HG03103 (cell line): ENCODE data around the gene UCK2.
A peak's percentile ranks its signal among the peaks of the same experiment; 100 is the strongest.
"Not testable (repeated sequence)": the region's sequence is repeated elsewhere in the genome, so short reads cannot be mapped to it uniquely, and the experiment has no call there.

Source experiments
- ATAC-seq: cut with Tn5 transposase; IDR thresholded peaks from one replicate; pipeline ENCODE4 v1.9.1; 2021; ENCODE audit warnings: low read depth; ENCODE audit not compliant: unreplicated experiment

UCK2 gene

DNA sequence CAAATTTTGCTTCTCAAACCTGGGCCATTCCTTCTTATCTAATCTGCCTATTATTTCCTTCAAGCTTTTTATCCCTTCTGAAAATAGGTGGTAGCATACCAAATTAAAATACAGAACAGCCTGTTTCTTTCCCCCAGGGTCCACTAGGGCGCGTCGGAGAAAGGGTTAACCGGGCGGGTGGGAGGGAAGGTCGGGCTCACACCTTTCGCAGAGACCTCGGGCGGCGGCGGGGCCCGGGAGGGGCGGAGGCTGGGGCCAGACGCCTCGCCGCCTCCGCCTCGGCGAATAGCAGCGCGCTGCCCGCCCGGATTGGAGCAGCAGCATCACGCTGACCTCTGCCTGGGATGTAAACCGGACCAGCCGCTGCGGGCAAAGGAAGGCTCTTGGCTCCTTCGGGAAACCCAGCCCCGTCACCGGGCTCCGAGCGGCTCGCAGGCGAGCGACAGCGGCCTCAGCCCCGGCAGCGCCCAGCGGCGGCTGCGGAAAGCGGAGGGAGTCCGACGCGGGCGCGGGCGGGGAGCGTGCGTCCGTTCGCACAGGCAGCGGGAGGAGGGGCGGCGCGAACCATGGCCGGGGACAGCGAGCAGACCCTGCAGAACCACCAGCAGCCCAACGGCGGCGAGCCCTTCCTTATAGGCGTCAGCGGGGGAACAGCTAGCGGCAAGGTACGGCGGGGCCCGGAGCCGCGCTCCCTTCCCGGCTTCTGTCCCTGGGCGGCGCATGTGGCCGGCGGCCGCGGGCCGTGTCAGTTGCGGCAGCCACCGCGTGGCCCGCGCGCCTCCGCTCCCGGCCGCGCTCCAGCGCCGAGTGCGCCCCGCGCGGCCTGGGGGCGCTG is at the start of gene UCK2:
UCK2 (plus strand) TSS at position 347 of the 835 bp plus-strand sequence; CDS start at position 567, 220 bp downstream.
- peak; percentile 66 for ATAC-seq

DNA sequence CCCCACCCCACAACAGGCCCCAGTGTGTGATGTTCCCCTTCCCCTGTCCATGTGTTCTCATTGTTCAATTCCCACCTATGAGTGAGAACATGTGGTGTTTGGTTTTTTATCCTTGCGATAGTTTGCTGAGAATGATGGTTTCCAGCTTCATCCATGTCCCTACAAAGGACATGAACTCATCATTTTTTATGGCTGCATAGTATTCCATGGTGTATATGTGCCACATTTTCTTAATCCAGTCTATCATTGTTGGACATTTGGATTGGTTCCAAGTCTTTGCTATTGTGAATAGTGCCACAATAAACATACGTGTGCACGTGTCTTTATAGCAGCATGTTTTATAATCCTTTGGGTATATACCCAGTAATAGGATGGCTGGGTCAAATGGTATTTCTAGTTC is 49.2 kb upstream of the UCK2 start:
- ATAC-seq: not testable (repeated sequence)

DNA sequence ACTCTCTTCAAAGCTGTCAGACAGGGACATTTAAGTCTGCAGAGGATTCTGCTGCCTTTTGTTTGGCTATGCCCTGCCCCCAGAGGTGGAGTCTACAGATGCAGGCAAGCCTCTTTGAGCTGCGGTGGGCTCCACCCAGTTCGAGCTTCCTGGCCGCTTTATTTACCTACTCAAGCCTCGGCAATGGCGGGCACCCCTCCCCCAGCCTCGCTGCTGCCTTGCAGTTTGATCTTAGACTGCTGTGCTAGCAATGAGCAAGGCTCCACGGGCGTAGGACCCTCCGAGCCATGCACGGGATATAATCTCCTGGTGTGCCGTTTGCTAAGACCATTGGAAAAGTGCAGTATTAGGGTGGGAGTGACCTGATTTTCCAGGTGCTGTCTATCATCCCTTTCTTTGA is 43.9 kb upstream of the UCK2 start:
- not testable (repeated sequence) for ATAC-seq

DNA sequence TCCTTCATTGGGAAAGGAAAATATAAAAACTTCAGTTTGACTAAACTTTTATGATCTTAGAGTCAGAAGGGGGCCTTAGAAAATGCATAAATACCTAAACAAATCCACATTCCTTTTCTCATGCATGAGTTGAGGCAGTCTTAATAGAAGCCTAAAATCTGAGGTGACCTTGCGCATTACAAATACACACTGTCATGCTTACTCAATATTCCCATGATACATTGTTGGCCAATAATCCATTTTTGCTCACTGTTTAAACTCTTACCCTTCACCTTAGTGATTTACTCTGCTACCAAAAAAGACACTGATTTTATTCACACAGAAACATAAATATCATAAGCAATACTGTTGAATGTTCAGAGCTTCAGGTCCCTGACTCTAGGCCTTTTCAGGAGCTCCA is 39.7 kb upstream of the UCK2 start:
- no peak for ATAC-seq

DNA sequence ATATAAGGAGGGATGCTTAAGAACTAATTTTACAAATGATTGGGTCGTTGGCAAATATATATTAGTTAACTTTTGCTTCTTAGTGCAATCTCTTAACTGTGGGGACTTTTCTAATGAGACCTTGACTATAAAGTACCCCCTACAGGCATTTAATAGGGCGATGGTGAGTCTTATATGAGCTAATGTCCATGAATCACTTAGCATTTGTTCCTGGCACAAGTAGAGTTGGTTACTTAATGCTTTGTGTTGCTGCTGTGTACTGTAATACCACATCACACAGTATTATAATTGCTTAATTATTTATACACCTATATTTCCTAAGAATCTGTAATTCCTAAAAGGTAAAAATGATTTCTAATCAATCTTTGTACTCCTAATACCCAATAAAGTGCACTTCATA is 33.5 kb upstream of the UCK2 start:
- no peak for ATAC-seq

DNA sequence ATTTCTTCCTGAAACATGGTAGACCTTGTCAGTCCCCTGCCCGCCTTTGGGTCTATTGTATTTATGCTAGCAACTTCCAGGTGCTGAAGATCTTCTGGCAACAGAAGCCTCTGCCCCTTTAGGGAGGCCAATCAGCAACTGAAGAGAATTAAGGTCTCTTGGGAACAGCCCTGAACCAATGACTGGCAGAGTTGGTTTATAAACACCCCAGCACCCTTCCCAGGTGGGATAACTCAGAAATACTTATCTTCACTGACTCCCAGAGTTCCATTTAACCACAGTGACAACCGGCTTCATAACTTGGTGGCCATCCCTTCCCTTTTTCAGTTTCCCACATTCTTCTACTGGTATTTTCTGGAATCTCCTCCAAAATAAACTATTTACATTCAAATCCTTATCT is 31.5 kb upstream of the UCK2 start:
- no peak for ATAC-seq

DNA sequence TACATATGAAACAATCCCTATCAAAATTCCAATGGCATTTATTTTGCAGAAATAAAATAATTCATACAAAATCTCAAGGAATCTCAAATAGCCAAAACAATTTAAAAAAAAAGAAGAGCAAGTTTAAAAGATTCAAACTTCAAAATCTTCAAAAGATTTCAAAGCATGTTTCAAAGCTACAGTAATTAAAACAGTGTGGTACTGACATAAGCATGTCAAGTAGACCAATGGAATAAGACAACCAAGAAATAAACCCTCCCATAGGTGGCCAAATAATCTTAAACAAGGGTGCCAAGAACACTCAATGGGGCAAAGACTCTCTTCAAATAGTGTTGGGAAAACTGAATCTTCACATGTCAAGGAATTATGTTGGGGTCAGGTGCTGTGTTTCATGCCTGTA is 28.0 kb upstream of the UCK2 start:
- ATAC-seq: no peak

DNA sequence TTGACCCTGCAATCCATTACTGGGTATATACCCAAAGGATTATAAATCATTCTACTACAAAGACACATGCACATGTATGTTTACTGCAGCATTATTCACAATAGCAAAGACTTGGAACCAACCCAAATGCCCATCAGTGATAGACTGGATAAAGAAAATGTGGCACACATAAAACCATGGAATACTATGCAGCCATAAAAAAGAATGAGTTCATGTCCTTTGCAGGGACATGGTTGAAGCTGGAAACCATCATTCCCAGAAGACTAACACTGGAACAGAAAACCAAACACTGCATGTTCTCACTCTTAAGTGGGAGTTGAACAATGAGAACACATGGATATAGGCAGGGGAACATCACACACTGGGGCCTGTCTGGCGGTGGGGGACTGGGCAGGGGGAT is 22.9 kb upstream of the UCK2 start:
- ATAC-seq: not testable (repeated sequence)

DNA sequence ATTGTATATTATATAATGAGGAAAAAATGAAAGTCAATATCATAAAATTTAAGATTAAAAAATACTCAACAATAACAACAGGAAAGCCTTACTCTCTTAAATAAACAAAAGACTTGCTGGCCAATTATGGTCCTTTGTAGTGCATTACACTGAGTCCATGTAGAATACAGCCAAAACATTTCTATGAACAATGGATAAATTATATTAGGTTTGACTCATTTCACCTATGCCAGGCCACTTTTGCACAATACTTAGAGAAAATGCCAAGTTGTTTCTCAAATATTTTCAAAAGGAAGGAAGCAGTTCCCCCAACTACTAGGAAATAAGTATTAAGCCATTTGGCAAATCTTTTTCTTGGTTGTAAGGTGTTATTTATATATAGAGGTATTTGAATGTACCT is 19.8 kb upstream of the UCK2 start:
- no peak for ATAC-seq

DNA sequence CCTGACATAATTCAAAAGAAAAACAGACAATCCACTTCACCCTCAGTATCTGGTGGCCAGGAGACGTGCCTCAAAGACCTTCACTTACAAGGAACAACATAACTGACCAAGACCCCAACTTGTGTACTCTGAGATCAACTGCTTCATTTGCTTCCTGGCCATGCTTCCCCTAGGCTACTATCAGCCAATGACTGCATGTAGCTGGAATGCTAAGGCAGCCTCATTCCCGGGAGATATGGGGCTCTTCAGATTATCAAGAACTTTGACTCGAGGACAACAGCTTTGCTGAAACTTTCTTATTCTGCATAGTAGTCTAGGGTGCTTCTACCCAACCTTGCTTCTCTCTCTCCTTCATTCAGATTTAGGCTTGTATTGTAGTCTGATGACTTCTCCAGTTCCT is 11.7 kb upstream of the UCK2 start:
- ATAC-seq: no peak

DNA sequence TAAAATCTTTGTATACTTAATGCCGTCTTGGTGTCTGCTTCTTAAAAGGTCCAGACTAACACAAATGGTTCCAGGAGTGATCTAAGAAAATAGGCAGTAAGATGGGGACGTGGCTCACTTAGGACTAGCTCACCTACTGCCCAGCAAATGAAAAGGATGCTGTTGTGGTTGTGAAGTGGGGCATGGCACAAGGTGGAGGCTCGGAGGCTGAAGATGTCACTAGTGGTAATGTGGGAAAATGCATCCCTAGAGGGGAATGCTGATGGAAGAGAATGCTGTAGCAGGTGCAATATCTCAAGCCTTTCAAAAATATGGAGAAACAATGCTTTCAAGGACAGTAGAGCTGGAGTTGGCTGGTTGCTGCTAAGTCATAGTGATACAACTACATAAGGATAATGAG is 11.3 kb upstream of the UCK2 start:
- no peak for ATAC-seq

DNA sequence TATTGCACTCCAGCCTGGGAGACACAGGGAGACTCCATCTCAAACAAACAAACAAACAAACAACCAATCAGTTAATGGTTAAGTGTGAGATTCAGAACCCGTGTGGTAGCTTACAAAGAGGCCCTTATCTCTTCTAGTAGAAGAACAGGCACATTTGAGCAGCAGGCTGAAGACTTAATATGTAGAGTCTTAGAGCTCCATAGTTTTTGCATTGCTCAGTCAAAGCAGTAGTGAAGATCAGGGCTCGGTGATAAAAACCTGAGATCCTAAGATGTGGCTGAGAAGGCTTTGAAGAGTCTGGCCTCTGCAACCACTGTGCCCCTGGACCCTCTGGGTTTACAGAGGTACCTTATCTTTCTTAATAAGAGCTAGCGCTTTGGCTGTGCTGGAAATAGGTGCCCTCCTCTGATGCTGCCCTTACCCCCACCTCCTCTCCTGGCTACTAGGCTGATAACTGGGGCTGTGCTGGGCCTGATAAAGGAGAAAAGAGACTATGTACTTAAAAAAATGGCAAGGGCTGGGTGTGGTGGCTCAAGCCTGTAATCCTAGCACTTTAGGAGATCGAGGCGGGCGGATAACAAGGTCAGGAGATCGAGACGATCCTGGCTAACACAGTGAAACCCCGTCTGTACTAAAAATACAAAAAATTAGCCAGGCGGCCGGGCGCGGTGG is 10.5 kb upstream of the UCK2 start:
- no peak for ATAC-seq

DNA sequence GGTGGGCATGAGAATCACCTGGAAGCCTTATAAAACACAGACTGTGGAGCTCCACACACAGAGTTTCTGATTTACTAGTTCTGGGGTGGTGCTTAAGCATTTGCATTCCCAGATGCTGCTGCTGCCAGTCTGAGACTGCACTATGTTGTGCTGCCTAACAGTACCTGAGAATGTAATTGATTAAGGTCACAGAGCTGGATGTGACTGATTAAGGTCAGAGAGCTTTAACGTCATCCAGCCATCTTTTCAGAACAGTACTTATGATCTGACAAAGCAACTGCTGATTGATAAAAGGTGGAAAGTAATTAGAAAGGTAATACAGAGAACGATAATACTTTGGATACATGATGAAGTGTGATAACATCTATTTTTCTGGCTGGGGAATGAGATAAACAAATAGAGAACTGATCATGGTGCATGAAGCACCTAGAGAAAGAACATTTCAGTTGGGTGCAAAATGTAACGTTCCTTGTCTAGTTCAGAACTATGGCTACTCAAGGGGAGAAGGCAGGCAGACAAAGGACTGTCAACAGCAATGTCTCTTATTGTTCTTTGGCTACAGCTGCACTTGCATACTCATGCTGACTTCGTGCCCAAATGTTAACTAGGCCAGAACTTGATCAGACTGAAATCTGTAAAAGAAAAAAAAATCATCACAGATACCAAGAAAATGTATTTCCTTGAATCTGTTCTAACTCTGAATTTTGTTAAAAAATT is 3.7 kb upstream of the UCK2 start:
- no peak for ATAC-seq

DNA sequence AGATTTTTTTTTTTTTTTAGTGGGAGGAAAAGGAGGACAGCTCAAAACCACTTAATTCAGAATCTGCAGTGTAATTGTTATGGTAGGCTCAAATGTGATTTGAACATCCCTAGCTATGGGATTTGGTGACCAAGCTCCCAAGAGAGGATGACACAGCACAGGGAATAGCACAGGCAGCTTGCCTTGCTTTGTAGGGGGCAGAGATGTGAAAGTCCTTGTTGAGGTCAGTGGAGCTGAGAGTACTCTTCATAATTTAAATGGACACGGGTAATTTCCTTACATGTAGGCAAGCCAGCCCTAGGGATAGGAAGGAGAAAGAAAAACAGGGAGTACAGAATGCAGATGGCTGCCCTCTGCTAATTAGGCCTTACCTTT is 3.2 kb upstream of the UCK2 start:
- no peak for ATAC-seq

DNA sequence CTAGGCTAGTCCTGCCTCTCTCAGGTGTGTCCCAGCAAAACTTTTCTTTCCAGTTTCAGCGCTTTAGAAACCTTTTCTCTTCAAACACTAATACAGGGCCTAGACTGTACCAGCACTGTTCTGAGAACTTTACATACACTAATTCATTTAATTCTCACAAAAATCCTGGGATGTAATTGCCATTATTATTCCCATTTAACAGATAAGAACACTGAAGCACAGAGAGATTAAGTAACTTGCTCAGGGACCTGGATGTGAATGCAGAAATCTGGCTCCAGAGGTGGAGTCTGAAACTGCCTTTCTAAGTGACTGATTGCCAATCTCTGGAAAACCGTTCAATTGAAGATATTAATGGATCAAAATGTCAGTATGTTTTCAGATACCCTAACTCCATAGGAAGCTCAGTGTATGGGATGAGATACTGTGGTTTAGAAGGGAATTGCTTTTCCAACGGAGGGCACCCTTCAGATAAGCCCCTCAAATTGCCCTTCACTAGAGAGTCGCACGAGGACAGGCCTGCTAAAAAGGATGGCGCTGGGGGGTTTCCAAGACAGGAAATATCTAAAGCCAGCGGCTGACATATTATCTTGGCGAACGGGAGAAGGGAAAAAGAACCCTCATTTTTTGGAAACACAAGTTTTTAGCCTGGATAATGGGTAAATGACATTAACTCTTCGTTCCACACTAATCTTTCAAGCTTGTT is 698 bp upstream of the UCK2 start:
- ATAC-seq: no peak

DNA sequence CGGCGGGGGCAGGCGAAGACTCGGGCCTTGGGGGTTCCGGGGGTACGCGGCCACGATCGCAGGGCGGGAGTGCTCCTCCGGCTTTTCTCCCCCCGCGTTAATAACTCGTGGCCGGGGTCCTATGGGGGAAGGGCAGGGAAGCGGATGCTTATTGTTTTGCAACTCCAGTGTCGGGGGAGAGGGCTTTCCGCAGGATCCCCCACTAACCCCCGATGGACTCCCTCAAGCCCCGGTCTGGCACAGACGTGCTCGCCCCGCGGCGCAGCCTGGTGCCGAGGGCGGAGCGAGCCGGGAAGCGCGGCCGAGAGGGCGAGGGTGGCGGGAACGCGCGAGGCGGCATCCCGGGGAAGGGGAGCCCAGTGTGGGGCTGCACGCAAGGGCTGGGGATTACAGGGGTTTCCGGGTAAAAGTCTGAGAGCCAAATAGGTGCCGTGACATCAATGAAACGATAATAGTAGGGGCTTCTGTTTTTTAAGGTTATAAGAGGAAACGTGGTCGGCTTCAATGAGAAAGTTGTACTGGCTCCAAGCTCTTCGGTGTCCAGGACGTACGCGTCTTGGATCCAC is 772 bp downstream of the UCK2 start:
- peak; percentile 39 for ATAC-seq

DNA sequence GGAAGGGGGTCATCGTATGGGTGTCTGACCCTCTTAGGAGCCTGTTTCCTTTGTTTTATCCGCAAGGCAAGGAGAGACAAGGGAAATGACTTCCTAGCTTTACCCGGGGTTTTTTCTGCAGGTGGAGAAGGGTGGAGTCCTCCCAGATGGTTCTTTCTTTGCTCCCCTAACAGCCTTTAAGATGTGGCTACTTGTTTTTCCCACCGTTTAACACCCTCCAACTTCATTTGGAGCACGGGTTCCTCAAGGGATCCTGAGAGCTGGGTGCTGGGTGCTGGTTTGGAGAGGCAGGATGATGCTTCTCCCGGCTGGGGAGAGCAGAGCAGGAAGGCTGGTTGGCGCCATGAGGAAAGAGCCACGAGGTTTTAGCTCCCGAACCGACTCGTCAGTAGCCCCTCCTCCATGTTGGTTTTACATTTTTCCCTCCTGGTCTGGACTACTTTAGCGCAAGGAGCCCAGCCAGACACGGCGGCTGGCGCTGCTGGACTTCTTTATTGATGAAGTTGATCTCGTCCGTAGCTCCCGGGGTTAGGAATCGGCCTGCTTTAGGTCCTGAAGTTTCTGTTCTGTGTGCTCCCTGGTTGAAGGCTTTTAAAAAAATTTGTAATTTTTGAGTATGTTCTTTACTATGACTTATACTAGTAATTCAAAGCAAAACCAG is 1.4 kb downstream of the UCK2 start:
- ATAC-seq: no peak

DNA sequence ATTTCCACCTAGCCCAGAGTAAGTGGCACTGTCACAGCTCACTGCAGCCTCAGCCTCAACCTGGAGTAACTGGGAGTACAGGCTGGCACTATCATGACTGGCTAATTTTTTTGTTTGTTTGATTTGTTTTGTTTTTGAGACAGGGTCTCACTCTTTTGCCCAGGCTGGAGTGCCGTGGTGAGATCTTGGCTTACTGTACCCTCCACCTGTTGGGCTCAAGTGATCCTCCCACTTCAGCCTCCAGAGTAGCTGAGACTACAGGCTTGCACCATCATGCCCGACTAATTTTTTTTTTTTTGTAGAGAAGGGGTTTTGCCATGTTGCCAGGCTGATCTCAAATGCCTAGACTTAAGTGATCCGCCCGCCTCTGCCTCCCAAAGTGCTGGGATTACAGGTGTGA is 2.5 kb downstream of the UCK2 start:
- ATAC-seq: no peak

DNA sequence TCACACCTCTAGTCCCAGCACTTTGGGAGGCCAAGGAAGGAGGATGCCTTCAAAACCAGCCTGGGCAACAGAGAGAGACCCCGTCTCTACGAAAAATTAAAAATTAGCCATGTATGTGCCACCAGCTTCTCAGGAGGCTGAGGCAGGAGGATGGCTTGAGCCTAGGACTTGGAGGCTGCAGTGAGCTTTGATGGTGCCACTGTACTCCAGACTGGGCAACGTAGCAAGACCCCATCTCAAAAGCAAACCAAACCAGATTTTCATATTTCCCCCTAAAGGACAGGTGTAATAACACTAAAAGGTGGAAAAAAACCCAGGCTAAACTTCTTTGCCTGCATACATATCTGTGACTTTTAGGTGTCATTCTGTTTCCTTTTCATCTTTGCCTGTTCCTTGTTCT is 3.7 kb downstream of the UCK2 start:
- no peak for ATAC-seq

DNA sequence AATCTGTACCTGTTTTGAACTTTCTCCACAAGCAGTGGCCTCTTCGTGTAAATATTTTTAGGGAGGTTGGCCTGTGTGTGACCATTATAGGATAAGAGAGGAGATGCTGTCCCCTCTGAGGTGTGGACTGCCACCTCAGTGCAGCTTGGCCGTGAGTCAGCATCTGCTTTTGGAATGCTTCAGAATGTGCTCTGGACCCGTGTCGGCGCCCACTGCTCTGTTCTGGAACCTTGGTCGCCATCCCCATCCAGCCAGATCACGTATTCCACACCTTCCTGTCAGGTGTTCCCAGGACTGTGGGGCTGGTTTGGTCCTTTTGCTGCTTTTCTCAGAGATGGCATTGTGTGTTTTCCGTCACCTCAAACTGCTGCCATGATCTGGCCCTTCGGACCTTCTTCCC is 5.5 kb downstream of the UCK2 start:
- no peak for ATAC-seq
